HepG2 (cell line): ENCODE data around the gene MFSD12. TPM values are rescaled to one million over a fixed set of nuclear protein-coding genes. Genes with fewer than 3 reads are reported as not detected.

Experiments
- ATM ChIP-seq: fragments of 450-650 bp; IDR thresholded peaks from 2 replicates; pipeline ENCODE4 v1.7.1; 2017; ENCODE audit warnings: mild to moderate bottlenecking, borderline replicate concordance
- BRF2 ChIP-seq: sonication (generic); formaldehyde crosslinking; IDR thresholded peaks from 2 replicates; pipeline ENCODE4 v1.8.1; 2022; ENCODE audit warnings: mild to moderate bottlenecking, missing genetic modification reagents
- GABPA ChIP-seq, 2 experiments: IDR thresholded peaks; 2 replicates each; pipeline ENCODE4 v1.6.1; 2011 to 2016; ENCODE audit warnings: low read depth in 2 of 2, low read length in 1 of 2, missing biosample characterization in 1 of 2, missing genetic modification characterization in 1 of 2
- GFI1 ChIP-seq: sonication (generic); formaldehyde crosslinking; IDR thresholded peaks from 2 replicates; pipeline ENCODE4 v1.5.0; 2020; ENCODE audit warnings: missing genetic modification reagents, mild to moderate bottlenecking, borderline replicate concordance
- HMG20A ChIP-seq: IDR thresholded peaks from 2 replicates; pipeline ENCODE4 v1.6.1; 2016; ENCODE audit warnings: borderline replicate concordance
- MED13 ChIP-seq: sonication (generic); formaldehyde crosslinking; IDR thresholded peaks from 2 replicates; pipeline ENCODE4 v1.5.0; 2020; ENCODE audit warnings: missing genetic modification reagents
- MYNN ChIP-seq: sonication (generic); formaldehyde crosslinking; IDR thresholded peaks from 2 replicates; pipeline ENCODE4 v1.4.0; 2020; ENCODE audit warnings: mild to moderate bottlenecking, low read depth, missing genetic modification reagents
- NFKBIZ ChIP-seq: IDR thresholded peaks from 2 replicates; pipeline ENCODE4 v1.6.1; 2018; ENCODE audit warnings: missing genetic modification reagents, missing compliant biosample characterization
- NONO ChIP-seq, 2 experiments: fragments of 450-650 bp in 1 of 2; sonication (generic) in 1 of 2; formaldehyde crosslinking in 1 of 2; IDR thresholded peaks in 1 of 2; conservative IDR thresholded peaks in 1 of 2; 2 replicates each; pipeline versions ENCODE4 v1.6.1 to v1.8.0; 2017 to 2022; ENCODE audit warnings: mild to moderate bottlenecking in 1 of 2, missing genetic modification reagents in 1 of 2, moderate library complexity in 1 of 2
- RELA ChIP-seq: sonication (generic); formaldehyde crosslinking; IDR thresholded peaks from 2 replicates; pipeline ENCODE4 v1.4.0; 2020; ENCODE audit warnings: missing genetic modification reagents
- SIN3A ChIP-seq: IDR thresholded peaks from 2 replicates; pipeline ENCODE4 v1.6.1; 2011; ENCODE audit warnings: low read depth, mild to moderate bottlenecking, control low read depth, low read length, borderline replicate concordance
- UBTF ChIP-seq: sonication (generic); formaldehyde crosslinking; IDR thresholded peaks from 2 replicates; pipeline ENCODE4 v1.4.0; 2020; ENCODE audit warnings: mild to moderate bottlenecking, missing genetic modification reagents
- ZNF367 ChIP-seq: sonication (generic); formaldehyde crosslinking; IDR thresholded peaks from 2 replicates; pipeline ENCODE4 v1.4.0; 2020; ENCODE audit warnings: missing genetic modification reagents, borderline replicate concordance
- ZNF468 ChIP-seq: sonication (generic); formaldehyde crosslinking; IDR thresholded peaks from 2 replicates; pipeline ENCODE4 v1.8.0; 2022; ENCODE audit warnings: mild to moderate bottlenecking, moderate library complexity, missing genetic modification reagents
- ZNF607 ChIP-seq: sonication (generic); formaldehyde crosslinking; IDR thresholded peaks from 2 replicates; pipeline ENCODE4 v1.5.1; 2020; ENCODE audit warnings: missing genetic modification reagents, mild to moderate bottlenecking, borderline replicate concordance
- ZSCAN9 ChIP-seq: IDR thresholded peaks from 2 replicates; pipeline ENCODE4 v1.6.1; 2016; ENCODE audit warnings: borderline replicate concordance
- polyA plus RNA-seq, 8 experiments: library from polyadenylated mRNA; depleted of rRNA in 3 of 8; stranded (reverse) in 7 of 8; unstranded in 1 of 8; fragments of >200 nt; fragmentation: Illumina TruSeq in 4 of 8; extraction: Trizol in 4 of 8; gene quantifications; 2 replicates each; pipeline versions ENCODE4 v1.2.1 to v1.2.3, GENCODE V29; 2011 to 2016; ENCODE audit warnings: low read depth in 4 of 8, missing spikeins in 1 of 8, mixed read lengths in 1 of 8; ENCODE audit not compliant: insufficient read depth in 1 of 8
- total RNA-seq, 5 experiments: library from RNA; depleted of rRNA; stranded (reverse); fragments of >200 nt; fragmentation: Illumina TruSeq; extraction: Trizol; gene quantifications; 2 replicates each; pipeline ENCODE4 v1.2.3, GENCODE V29; 2016; ENCODE audit warnings: low read depth in 1 of 5
- TF ChIP-seq, protein P1 (sequence below): sonication (generic); formaldehyde crosslinking; IDR thresholded peaks from 2 replicates; pipeline ENCODE4 v1.5.1; 2020; ENCODE audit warnings: mild to moderate bottlenecking, missing genetic modification reagents, moderate library complexity
- TF ChIP-seq, protein P2 (sequence below): sonication (generic); formaldehyde crosslinking; IDR thresholded peaks from 2 replicates; pipeline ENCODE4 v1.4.0; 2020; ENCODE audit warnings: missing genetic modification reagents, borderline replicate concordance

MFSD12 gene
- total and polyA plus RNA-seq, 2 of the 13 experiments (the other 11 are each of a cell fraction or from before 2014, with no cell fraction given) = 27.2 to 29.1 TPM

- TF ChIP-seq, protein P1, sequence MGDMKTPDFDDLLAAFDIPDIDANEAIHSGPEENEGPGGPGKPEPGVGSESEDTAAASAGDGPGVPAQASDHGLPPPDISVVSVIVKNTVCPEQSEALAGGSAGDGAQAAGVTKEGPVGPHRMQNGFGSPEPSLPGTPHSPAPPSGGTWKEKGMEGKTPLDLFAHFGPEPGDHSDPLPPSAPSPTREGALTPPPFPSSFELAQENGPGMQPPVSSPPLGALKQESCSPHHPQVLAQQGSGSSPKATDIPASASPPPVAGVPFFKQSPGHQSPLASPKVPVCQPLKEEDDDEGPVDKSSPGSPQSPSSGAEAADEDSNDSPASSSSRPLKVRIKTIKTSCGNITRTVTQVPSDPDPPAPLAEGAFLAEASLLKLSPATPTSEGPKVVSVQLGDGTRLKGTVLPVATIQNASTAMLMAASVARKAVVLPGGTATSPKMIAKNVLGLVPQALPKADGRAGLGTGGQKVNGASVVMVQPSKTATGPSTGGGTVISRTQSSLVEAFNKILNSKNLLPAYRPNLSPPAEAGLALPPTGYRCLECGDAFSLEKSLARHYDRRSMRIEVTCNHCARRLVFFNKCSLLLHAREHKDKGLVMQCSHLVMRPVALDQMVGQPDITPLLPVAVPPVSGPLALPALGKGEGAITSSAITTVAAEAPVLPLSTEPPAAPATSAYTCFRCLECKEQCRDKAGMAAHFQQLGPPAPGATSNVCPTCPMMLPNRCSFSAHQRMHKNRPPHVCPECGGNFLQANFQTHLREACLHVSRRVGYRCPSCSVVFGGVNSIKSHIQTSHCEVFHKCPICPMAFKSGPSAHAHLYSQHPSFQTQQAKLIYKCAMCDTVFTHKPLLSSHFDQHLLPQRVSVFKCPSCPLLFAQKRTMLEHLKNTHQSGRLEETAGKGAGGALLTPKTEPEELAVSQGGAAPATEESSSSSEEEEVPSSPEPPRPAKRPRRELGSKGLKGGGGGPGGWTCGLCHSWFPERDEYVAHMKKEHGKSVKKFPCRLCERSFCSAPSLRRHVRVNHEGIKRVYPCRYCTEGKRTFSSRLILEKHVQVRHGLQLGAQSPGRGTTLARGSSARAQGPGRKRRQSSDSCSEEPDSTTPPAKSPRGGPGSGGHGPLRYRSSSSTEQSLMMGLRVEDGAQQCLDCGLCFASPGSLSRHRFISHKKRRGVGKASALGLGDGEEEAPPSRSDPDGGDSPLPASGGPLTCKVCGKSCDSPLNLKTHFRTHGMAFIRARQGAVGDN = peak; percentile 59
- TF ChIP-seq NONO (IDR thresholded peaks at IDR 0.05) (no peak), NONO (CRISPR knock-in tag; conservative IDR thresholded peaks at IDR 0.05) (no peak), ZNF367 (CRISPR knock-in tag) (no peak), GFI1 (CRISPR knock-in tag) (no peak), RELA (CRISPR knock-in tag) (0 out of 2 replicates have a peak, but pooled peaks have one; percentile 28), MYNN (CRISPR knock-in tag) (no peak), BRF2 (CRISPR knock-in tag) (no peak), GABPA (IDR thresholded peaks at IDR 0.05; ENCODE audit: low read depth, low read length) (no peak), GABPA (CRISPR knock-in tag; IDR thresholded peaks at IDR 0.05; ENCODE audit: low read depth) (no peak), SIN3A (no peak), ZNF468 (CRISPR knock-in tag) (no peak), ZSCAN9 (CRISPR knock-in tag) (no peak), ATM (no peak), MED13 (no peak), HMG20A (CRISPR knock-in tag) (no peak), NFKBIZ (no peak), ZNF607 (CRISPR knock-in tag) (no peak), UBTF (CRISPR knock-in tag) (no peak)
- TF ChIP-seq, protein P2, sequence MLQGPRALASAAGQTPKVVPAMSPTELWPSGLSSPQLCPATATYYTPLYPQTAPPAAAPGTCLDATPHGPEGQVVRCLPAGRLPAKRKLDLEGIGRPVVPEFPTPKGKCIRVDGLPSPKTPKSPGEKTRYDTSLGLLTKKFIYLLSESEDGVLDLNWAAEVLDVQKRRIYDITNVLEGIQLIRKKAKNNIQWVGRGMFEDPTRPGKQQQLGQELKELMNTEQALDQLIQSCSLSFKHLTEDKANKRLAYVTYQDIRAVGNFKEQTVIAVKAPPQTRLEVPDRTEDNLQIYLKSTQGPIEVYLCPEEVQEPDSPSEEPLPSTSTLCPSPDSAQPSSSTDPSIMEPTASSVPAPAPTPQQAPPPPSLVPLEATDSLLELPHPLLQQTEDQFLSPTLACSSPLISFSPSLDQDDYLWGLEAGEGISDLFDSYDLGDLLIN (CRISPR knock-in tag) = no peak
Observed at GRCh38 chr19:3544742-3545668, 12.4 kb downstream of the MFSD12 start (continued).
